Measurements from ENCODE around the gene TWIST2.

- TF ChIP-seq CTCF (IDR thresholded peaks at IDR 0.05) (no peak), POLR2AphosphoS5 (IDR thresholded peaks at IDR 0.05) (no peak)
These were observed 66.2 kb downstream of the TWIST2 start for GRCh38 chr2:238913931-238914647.

All from breast epithelium (tissue), 3 donors.